Measurements from ENCODE around the gene SLC9A7.

Gene SLC9A7

GRCh38 chrX:46653482-46653881 is 105.4 kb downstream of the SLC9A7 start:
- in situ Hi-C loops (cut with MboI; ENCODE audit: low sequenced_read_pairs), result no loop called here

- in situ Hi-C loops (cut with MboI; ENCODE audit: low sequenced_read_pairs), result no loop called here
Measured at GRCh38 chrX:46649421-46650260, 109.3 kb downstream of the SLC9A7 start.

DNA sequence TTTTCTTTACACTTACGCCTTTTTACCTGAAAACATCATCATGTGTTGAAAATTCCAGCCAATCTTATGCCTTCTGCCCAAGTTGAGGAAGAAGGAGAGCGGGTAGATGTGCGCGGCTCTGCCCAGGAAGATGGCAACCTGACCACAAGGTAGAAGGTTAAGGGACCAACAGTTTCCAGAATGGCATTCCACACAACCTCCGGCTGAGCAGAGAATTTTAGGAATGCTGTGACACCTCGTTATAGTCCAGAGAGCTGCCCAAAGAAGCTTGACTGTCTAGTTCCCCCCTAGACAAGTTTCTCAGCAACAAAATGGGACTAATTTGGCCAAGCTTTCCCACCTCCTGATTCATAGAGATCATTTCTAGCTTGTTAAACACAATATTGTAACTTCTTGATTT is 110.3 kb downstream of the SLC9A7 start:
- in situ Hi-C loops (cut with MboI; ENCODE audit: low sequenced_read_pairs), result no loop called here

- in situ Hi-C loops (cut with MboI; ENCODE audit: low sequenced_read_pairs), result no loop called here
Measured at GRCh38 chrX:46647251-46647650, 111.7 kb downstream of the SLC9A7 start.

DNA sequence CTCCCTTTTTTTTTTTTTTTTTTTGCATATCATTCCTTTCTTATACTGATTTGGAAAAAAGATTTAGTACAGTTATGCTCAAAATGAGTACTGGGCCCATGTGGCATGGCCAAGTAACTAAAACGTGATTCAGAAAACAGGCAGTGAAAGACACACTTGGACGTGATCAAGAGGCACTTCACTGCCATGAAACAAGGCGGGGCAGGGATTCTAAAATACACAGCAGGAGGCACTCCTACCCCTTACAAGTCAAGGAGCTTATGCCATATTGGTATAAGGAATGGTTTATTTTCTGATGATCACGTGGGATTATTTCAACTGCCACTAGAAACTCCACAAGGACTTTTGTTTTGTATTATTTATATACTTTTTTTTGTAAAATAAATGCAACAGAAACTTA is 113.3 kb downstream of the SLC9A7 start:
- in situ Hi-C loops (cut with MboI; ENCODE audit: low sequenced_read_pairs), result no loop called here

DNA sequence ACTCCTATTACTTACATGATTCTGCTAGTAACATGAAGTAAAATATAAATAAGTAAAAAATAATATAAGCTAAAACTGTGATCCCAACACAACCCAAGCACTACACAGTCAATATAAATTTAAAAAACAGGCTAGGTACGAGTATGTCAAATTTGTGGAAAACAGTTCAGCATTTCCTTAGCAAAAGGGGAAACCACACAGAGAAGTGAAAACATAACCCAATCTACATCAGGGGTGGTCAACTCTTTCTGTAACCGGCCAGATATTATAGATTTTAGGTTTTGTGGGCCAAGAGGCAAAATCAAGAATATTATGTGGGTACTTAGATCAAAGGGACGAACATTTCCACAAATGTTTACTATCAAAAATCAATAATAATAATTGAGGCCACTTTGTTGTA is 115.3 kb downstream of the SLC9A7 start:
- in situ Hi-C loops (cut with MboI; ENCODE audit: low sequenced_read_pairs), result no loop called here

- in situ Hi-C loops (cut with MboI; ENCODE audit: low sequenced_read_pairs), result no loop called here
Measured at GRCh38 chrX:46642145-46642544, 116.8 kb downstream of the SLC9A7 start.

DNA sequence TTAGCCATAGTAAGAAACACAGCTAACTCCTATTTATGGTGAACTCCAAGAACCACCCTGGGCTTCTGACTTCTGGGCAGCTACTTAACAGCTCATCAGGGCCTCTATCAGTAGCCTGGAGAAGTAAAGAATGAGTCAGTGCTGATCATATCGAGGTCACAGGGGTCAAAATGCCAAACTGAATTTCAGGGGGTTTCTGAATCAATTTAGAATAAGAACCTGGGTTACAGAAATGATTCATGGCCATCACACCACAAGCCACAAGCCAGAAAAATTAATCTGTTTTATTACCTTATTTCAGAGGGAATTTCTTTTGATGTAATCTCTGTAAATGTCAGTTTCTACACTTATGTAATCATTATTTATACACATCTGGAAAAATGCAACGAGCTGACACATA is 121.0 kb downstream of the SLC9A7 start:
- in situ Hi-C loops (cut with MboI; ENCODE audit: low sequenced_read_pairs), result no loop called here

DNA sequence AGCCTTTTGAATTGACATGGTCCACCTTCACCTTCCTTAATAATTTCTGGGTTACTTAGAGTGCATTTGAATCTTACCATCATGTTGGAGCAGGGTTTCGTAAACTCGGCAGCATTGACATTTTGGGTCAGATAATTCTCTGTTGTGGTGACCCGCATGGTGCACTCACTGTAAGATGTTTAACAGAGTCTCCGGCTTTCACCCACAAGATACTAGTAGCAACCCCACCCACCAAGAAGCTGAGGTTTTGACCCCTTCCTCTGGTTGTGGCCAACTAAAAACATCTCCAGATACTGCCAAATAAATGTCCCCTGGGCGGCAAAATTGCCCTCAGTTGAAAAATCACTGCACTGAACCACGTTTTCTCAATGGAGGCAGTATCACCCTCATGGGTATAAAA is 122.7 kb downstream of the SLC9A7 start:
- in situ Hi-C loops (cut with MboI; ENCODE audit: low sequenced_read_pairs), result no loop called here

- in situ Hi-C loops (cut with MboI; ENCODE audit: low sequenced_read_pairs), result no loop called here
Measured at GRCh38 chrX:46635186-46635585, 123.7 kb downstream of the SLC9A7 start.

DNA sequence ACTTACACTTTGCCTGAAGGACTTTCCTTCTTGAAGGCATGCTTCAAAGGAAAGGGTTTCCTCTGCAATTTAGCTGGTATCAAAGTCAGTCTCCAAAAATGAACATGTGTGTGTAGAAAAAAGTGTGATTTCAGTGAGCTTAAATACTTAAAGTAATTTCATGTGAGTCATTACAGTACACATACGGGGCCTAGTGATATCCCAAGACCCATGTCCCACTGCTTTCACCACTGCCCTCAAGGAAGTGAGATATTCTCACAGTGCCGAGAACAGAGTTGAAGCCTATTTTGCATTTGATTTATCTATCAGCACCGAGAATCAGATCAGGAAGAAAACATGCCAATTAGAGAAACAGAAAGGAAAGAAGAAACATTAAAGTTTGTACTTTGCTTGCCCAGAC is 124.3 kb downstream of the SLC9A7 start:
- in situ Hi-C loops (cut with MboI; ENCODE audit: low sequenced_read_pairs), result no loop called here

DNA sequence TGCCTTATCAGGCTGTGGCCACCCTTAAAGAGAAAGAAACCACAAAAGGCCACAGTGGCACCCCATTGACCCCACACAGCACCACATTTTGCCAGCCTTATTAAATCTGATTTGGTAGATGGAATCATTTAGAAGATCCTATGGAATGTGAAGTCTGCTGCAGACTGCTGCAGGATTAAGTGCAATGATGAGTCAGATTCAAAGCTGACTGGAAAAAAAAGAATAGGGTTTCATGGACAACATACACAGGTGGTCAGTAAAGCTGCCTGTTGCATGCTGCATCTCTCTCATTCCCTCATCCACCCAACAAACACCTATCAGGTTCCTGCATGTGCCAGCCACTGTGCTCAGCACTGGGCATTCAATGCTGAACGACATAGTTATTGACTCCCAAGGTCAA is 128.8 kb downstream of the SLC9A7 start:
- in situ Hi-C loops (cut with MboI; ENCODE audit: low sequenced_read_pairs), result no loop called here

DNA sequence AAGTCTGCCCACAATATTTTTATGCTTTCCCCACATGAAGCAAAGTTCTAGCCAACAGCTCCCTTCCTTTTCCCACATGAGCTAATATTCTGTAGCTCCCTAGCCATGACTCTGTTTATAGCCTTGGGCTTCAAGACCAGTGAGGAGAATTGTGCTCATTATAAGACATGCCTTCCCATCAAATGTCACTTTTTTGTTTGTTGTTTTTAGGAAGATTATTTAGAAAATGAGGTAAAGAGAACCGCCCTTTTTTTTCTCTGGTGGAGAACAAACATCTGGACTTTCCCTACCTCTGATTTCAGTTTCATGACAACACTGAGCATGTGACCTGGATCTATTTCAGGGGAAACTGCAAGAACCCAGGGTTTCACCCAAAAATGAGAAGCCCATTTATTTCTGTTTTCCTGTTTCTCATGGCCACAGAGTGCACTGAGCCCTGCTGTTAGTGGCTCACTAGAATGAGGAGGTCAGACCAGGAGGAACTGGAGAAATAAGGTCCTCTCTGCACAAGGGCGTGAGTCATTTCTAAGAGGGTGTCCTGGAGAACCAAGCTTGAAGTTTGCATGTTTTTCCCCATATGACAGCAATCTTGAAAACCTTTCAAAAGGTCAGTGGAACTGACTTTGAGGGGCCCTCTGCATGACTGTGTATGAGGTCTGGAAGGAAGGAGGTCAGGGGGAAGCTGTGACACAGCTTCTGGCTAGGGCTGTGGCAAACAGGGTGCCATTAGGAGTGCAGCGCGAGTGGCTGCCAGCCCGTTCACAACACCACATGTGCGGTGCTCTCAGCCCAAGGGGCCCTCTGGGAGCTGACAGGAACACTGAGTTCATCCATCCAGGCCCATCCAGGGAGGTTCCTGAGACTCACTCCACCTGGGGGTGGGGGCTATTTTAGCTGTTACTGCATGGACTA is 130.2 kb downstream of the SLC9A7 start:
- in situ Hi-C loops (cut with MboI; ENCODE audit: low sequenced_read_pairs), result no loop called here

GRCh38 chrX:46627711-46628419 is 131.1 kb downstream of the SLC9A7 start:
- in situ Hi-C loops (cut with MboI; ENCODE audit: low sequenced_read_pairs), result no loop called here

- in situ Hi-C loops (cut with MboI; ENCODE audit: low sequenced_read_pairs), result no loop called here
Measured at GRCh38 chrX:46627062-46627461, 131.9 kb downstream of the SLC9A7 start.

- in situ Hi-C loops (cut with MboI; ENCODE audit: low sequenced_read_pairs), result no loop called here
Measured at GRCh38 chrX:46626566-46626965, 132.4 kb downstream of the SLC9A7 start.

DNA sequence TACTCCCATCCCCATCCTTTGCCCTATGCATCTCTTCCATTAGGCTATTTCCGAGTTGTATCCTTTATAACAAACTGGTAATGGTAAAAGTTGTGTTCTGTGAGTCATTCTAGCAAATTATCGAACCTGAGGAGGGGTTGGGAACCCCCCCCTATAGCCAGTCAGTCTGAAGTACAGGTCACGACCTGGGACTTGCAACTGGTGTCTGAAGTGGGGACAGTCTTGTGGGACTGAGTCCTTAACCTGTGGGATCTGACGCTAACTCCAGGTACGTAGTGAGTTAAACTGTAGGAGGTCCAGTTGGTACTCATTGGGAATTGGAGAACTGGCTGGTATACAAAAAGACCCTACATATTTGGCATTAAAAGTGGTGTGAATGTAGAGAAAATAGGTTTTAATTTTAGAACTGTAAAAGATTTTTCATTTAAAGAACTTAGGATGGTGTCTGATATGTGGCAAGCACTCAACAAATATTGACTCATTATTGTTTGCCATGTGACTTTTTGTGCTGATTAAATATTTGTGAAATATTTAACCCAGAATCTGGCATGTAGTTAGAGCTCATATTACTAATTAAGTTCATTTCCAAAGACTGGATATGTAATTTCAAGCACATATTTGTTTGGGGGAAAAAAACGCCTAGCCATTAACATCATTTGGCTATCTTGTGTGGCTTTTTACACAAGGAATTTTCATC is 134.7 kb downstream of the SLC9A7 start:
- in situ Hi-C loops (cut with MboI; ENCODE audit: low sequenced_read_pairs), result no loop called here

DNA sequence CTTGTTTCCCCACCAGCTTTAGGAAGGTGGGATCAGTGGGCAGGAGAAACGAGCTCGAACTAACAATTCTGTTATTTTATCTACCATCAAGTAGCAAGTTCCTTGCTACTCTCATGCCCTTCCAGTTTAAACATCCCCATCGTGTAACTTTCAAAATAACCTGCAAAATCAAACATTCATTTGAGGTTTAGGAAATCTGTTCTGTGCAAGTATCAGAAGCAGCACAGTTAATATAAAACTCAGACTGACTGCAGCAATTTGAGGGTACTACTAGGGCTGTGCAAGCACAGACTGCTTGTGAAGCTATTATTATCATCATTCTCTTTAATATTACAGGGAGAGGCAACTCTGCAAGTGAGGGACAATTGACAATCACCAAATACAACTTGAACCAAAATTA is 137.3 kb downstream of the SLC9A7 start:
- in situ Hi-C loops (cut with MboI; ENCODE audit: low sequenced_read_pairs), result no loop called here

GRCh38 chrX:46620505-46620904 is 138.4 kb downstream of the SLC9A7 start:
- in situ Hi-C loops (cut with MboI; ENCODE audit: low sequenced_read_pairs), result no loop called here

DNA sequence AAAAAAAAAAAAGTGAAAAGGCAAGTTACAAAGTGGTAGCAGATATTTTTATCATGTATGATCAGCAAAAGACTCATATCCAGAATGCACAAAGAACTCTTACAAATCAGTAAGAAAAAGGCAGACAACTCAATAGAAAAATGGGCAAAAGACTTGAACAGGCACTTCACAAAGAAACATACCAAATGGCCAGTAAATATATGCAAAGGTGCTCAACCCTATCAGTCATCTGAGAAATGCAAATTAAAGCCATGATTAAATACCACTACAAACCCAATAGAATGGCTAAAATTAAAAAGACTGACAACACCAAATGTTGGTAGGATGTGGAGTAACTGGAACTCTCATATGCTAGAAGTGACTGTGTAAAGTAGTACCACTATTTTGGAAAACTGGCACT is 140.0 kb downstream of the SLC9A7 start:
- in situ Hi-C loops (cut with MboI; ENCODE audit: low sequenced_read_pairs), result no loop called here

GRCh38 chrX:46617906-46618305 is 141.0 kb downstream of the SLC9A7 start:
- in situ Hi-C loops (cut with MboI; ENCODE audit: low sequenced_read_pairs), result no loop called here
